ENCODE data around the gene ZPR1. TPM values are rescaled to one million over a fixed set of nuclear protein-coding genes. Genes with fewer than 3 reads are reported as not detected.

Gene ZPR1
- total RNA-seq, 1 donor from 2014 or later = 171 TPM

GRCh38 chr11:116788534-116788933 is 711 bp upstream of the ZPR1 start:
- peak overlapping the region; percentile 92 to 93 for H3K4me3 ChIP-seq
- no peaks in the 10 kb centered on the region for H3K9me3 ChIP-seq
- DNase-seq (ENCODE audit: low spot score in 2 of 2) = no peak
- TF ChIP-seq CTCF (IDR thresholded peaks at IDR 0.05) = no peak
- peak overlapping the region; percentile 77 to 90 for H3K27ac ChIP-seq
- peaks cover 0 to 14% of the 10 kb centered on the region in 2 donors for H3K4me1 ChIP-seq
- intact Hi-C loops (cut with DNase I) = loop anchor here (1.0 to 5.0 kb wide), 4 partner anchors 15 to 539 kb away; partner anchors contain the start of gene CEP164
- peaks cover 23 to 32% of the 10 kb centered on the region in 2 donors for H3K36me3 ChIP-seq
- H3K27me3 ChIP-seq = no peaks in the 10 kb centered on the region

GRCh38 chr11:116787436-116787785 is 412 bp downstream of the ZPR1 start:
- H3K27me3 ChIP-seq = no peaks in the 10 kb centered on the region
- TF ChIP-seq CTCF (IDR thresholded peaks at IDR 0.05) = no peak
- H3K4me1 ChIP-seq = peaks cover 0 to 14% of the 10 kb centered on the region in 2 donors
- H3K4me3 ChIP-seq = peak overlapping the region; percentile 92 to 93
- H3K9me3 ChIP-seq = no peaks in the 10 kb centered on the region
- intact Hi-C loops (cut with DNase I) = loop anchor here (5.0 kb wide), 1 partner anchor 540 kb away; the partner anchor contains the start of gene CEP164
- DNase-seq (ENCODE audit: low spot score in 2 of 2) = no peak
- H3K27ac ChIP-seq = peak overlapping the region; percentile 77 to 90
- H3K36me3 ChIP-seq = peaks cover 34 to 43% of the 10 kb centered on the region in 2 donors

GRCh38 chr11:116786966-116787365 is 857 bp downstream of the ZPR1 start:
- H3K9me3 ChIP-seq = no peaks in the 10 kb centered on the region
- peak overlapping the region; percentile 92 to 93 for H3K4me3 ChIP-seq
- H3K27me3 ChIP-seq = no peaks in the 10 kb centered on the region
- no peak overlapping the region for H3K27ac ChIP-seq
- TF ChIP-seq CTCF (IDR thresholded peaks at IDR 0.05) = no peak
- intact Hi-C loops (cut with DNase I) = loop anchor here (5.0 kb wide), 1 partner anchor 540 kb away; the partner anchor contains the start of gene CEP164
- H3K4me1 ChIP-seq = peaks cover 0 to 14% of the 10 kb centered on the region in 2 donors
- no peak for DNase-seq (ENCODE audit: low spot score in 2 of 2)
- H3K36me3 ChIP-seq = peaks cover 38 to 48% of the 10 kb centered on the region in 2 donors

GRCh38 chr11:116786326-116786725 is 1.5 kb downstream of the ZPR1 start:
- Histone ChIP-seq H3K27me3 (no peaks in the 10 kb centered on the region), H3K4me3 (peak overlapping the region; percentile 92 to 93), H3K27ac (no peak overlapping the region), H3K4me1 (peaks cover 0 to 12% of the 10 kb centered on the region in 2 donors), H3K9me3 (no peaks in the 10 kb centered on the region), H3K36me3 (peaks cover 45 to 54% of the 10 kb centered on the region in 2 donors)
- no peak for DNase-seq (ENCODE audit: low spot score in 2 of 2)
- intact Hi-C loops (cut with DNase I) = loop anchor here (5.0 kb wide), 1 partner anchor 541 kb away; the partner anchor contains the start of gene CEP164
- no peak for TF ChIP-seq CTCF (IDR thresholded peaks at IDR 0.05)

GRCh38 chr11:116782728-116783127 is 5.1 kb downstream of the ZPR1 start:
- H3K27me3 ChIP-seq = no peaks in the 10 kb centered on the region
- no peaks in the 10 kb centered on the region for H3K9me3 ChIP-seq
- no peak overlapping the region for H3K4me3 ChIP-seq
- no peak for DNase-seq (ENCODE audit: low spot score in 2 of 2)
- intact Hi-C loops (cut with DNase I) = no loop called here
- no peak for TF ChIP-seq CTCF (IDR thresholded peaks at IDR 0.05)
- H3K4me1 ChIP-seq = peaks cover 0 to 9% of the 10 kb centered on the region in 2 donors
- peaks cover 79 to 90% of the 10 kb centered on the region in 2 donors for H3K36me3 ChIP-seq
- H3K27ac ChIP-seq = no peak overlapping the region

- Histone ChIP-seq H3K36me3 (peaks cover 60 to 61% of the 10 kb centered on the region in 2 donors), H3K9me3 (no peaks in the 10 kb centered on the region), H3K4me3 (no peak overlapping the region), H3K27me3 (no peaks in the 10 kb centered on the region), H3K4me1 (no peaks in the 10 kb centered on the region), H3K27ac (no peak overlapping the region)
- intact Hi-C loops (cut with DNase I) = no loop called here
- DNase-seq (ENCODE audit: low spot score in 2 of 2) = no peak
- TF ChIP-seq CTCF (IDR thresholded peaks at IDR 0.05) = no peak
Observed at GRCh38 chr11:116778556-116778955, 9.3 kb downstream of the ZPR1 start.
